Measurements from ENCODE around the gene GZMM. TPM values are rescaled to one million over a fixed set of nuclear protein-coding genes. Genes with fewer than 3 reads are reported as not detected.

The GZMM gene
- total RNA-seq, 2 experiments from 2014 or later: 41.6 to 46.3 TPM

DNA sequence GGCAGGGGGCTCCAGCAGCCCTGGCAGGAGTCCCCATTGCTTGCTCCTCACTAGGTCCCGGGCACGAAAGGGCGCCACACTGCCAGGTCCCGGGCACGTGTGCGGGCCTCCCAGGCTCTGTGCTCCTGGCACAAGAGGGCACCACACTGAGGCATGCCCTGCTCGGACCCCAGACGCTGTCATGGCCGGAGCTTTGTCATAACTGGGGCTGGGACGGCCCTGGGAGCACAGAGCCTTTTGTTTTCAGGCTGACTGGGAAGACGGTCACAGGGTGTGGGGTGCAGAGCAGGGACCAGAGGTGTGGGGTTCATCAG, 35.9 kb downstream of the GZMM start:
- peaks cover 34% of the 10 kb centered on the region for H3K4me1 ChIP-seq (ENCODE audit: insufficient read depth, low read length)
- ChIA-PET CTCF (interaction anchor here (0.8 kb wide), 1 partner anchor 154 kb away, joined by 3 read pairs; no protein-coding TSS in a partner anchor), POLR2A (no interaction called here)
- ATAC-seq (ENCODE audit: poor library complexity): no peak
- H3K27me3 ChIP-seq (ENCODE audit: control insufficient read depth in 1 of 2, insufficient read depth in 2 of 2, low read length in 2 of 2): no peaks in the 10 kb centered on the region
- peaks cover 4% of the 10 kb centered on the region for H3K36me3 Mint-ChIP-seq (ENCODE audit: low read depth)
- no peaks in the 10 kb centered on the region for H3K9me3 ChIP-seq (ENCODE audit: control insufficient read depth in 1 of 2, insufficient read depth in 1 of 2, low read length in 2 of 2)
- H3K27ac Mint-ChIP-seq: no peak overlapping the region
- H3K27ac ChIP-seq (ENCODE audit: low read depth in 1 of 2, low read length in 2 of 2): no peak overlapping the region
- no peak overlapping the region for H3K4me3 Mint-ChIP-seq
- H3K4me3 ChIP-seq (ENCODE audit: low read length): no peak overlapping the region
- H3K36me3 ChIP-seq (ENCODE audit: insufficient read depth, low read length): peaks cover 44% of the 10 kb centered on the region
- intact Hi-C loops (cut with DNase I, micrococcal nuclease): no loop called here
- peaks cover 4% of the 10 kb centered on the region for H3K27me3 Mint-ChIP-seq
- TF ChIP-seq, protein P1, sequence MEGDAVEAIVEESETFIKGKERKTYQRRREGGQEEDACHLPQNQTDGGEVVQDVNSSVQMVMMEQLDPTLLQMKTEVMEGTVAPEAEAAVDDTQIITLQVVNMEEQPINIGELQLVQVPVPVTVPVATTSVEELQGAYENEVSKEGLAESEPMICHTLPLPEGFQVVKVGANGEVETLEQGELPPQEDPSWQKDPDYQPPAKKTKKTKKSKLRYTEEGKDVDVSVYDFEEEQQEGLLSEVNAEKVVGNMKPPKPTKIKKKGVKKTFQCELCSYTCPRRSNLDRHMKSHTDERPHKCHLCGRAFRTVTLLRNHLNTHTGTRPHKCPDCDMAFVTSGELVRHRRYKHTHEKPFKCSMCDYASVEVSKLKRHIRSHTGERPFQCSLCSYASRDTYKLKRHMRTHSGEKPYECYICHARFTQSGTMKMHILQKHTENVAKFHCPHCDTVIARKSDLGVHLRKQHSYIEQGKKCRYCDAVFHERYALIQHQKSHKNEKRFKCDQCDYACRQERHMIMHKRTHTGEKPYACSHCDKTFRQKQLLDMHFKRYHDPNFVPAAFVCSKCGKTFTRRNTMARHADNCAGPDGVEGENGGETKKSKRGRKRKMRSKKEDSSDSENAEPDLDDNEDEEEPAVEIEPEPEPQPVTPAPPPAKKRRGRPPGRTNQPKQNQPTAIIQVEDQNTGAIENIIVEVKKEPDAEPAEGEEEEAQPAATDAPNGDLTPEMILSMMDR (IDR thresholded peaks at IDR 0.05): no peak
- no peak for DNase-seq
- peaks cover 3% of the 10 kb centered on the region for H3K4me1 Mint-ChIP-seq (ENCODE audit: low read depth)
- H3K9me3 Mint-ChIP-seq: no peaks in the 10 kb centered on the region

DNA sequence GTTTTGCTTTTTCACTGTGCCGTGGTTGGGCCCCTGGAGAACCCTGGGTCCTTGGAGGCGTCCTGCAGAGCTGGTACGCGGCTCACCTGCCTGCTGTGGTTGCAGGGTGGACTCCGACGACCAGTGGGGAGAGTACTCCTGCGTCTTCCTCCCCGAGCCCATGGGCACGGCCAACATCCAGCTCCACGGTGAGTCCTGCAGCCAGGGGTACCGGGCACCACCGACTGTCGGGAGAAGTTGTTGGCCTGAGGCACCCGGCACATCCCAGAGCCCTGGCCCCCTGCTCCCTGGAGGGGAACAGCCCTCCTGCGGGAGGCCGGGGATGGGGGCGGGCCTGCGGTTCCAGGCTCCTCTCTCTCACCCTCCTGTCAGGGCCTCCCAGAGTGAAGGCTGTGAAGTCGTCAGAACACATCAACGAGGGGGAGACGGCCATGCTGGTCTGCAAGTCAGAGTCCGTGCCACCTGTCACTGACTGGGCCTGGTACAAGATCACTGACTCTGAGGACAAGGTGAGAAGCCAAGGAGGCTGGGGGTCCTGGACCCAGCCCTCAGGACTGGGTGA, 36.5 kb downstream of the GZMM start:
- DNase-seq (peak in 1 of 14 experiments; percentile 29), ATAC-seq (ENCODE audit: poor library complexity) (no peak)
- Histone ChIP-seq H3K9me3 (ENCODE audit: control insufficient read depth in 1 of 2, insufficient read depth in 1 of 2, low read length in 2 of 2) (no peaks in the 10 kb centered on the region), H3K4me3 (ENCODE audit: low read length) (no peak overlapping the region), H3K36me3 (ENCODE audit: insufficient read depth, low read length) (peaks cover 44% of the 10 kb centered on the region), H3K27ac (ENCODE audit: low read depth in 1 of 2, low read length in 2 of 2) (no peak overlapping the region), H3K27me3 (ENCODE audit: control insufficient read depth in 1 of 2, insufficient read depth in 2 of 2, low read length in 2 of 2) (no peaks in the 10 kb centered on the region), H3K4me1 (ENCODE audit: insufficient read depth, low read length) (peaks cover 28% of the 10 kb centered on the region)
- Mint-ChIP-seq H3K9me3 (no peaks in the 10 kb centered on the region), H3K27me3 (peaks cover 4% of the 10 kb centered on the region), H3K36me3 (ENCODE audit: low read depth) (peaks cover 4% of the 10 kb centered on the region), H3K4me3 (no peak overlapping the region), H3K4me1 (ENCODE audit: low read depth) (no peaks in the 10 kb centered on the region), H3K27ac (no peak overlapping the region)
- intact Hi-C loops (cut with DNase I, micrococcal nuclease): no loop called here
- CTCF ChIA-PET: interaction anchor here (0.8 kb wide), 1 partner anchor 154 kb away, joined by 3 read pairs; no protein-coding TSS in a partner anchor
- TF ChIP-seq, protein P1 (IDR thresholded peaks at IDR 0.05): no peak
- POLR2A ChIA-PET: no interaction called here

- TF ChIP-seq, protein P1 (IDR thresholded peaks at IDR 0.05): no peak
- Mint-ChIP-seq H3K36me3 (ENCODE audit: low read depth) (peaks cover 4% of the 10 kb centered on the region), H3K4me3 (no peak overlapping the region), H3K4me1 (ENCODE audit: low read depth) (no peaks in the 10 kb centered on the region), H3K27ac (no peak overlapping the region), H3K9me3 (no peaks in the 10 kb centered on the region), H3K27me3 (peaks cover 4% of the 10 kb centered on the region)
- ChIA-PET CTCF (no interaction called here), POLR2A (interaction anchor here (0.9 kb wide), 1 partner anchor 98 kb away, joined by 3 read pairs; no protein-coding TSS in a partner anchor)
- Histone ChIP-seq H3K27ac (ENCODE audit: low read depth in 1 of 2, low read length in 2 of 2) (no peak overlapping the region), H3K9me3 (ENCODE audit: control insufficient read depth in 1 of 2, insufficient read depth in 1 of 2, low read length in 2 of 2) (peaks cover 0 to 3% of the 10 kb centered on the region in 2 experiments), H3K36me3 (ENCODE audit: insufficient read depth, low read length) (peaks cover 44% of the 10 kb centered on the region), H3K4me1 (ENCODE audit: insufficient read depth, low read length) (peaks cover 16% of the 10 kb centered on the region), H3K4me3 (ENCODE audit: low read length) (no peak overlapping the region), H3K27me3 (ENCODE audit: control insufficient read depth in 1 of 2, insufficient read depth in 2 of 2, low read length in 2 of 2) (no peaks in the 10 kb centered on the region)
- peak in 1 of 14 experiments; percentile 37 for DNase-seq
- intact Hi-C loops (cut with DNase I, micrococcal nuclease): no loop called here
- ATAC-seq (ENCODE audit: poor library complexity): no peak
Measured at GRCh38 chr19:581399-582111, 37.7 kb downstream of the GZMM start.

All from CD4-positive, alpha-beta T cell (primary cell).